Motor neuron (in vitro differentiated cells): Measurements from ENCODE around the gene INAVA. TPM values are rescaled to one million over a fixed set of nuclear protein-coding genes. Genes with fewer than 3 reads are reported as not detected.
A peak's percentile ranks its signal among the peaks of the same experiment; 100 is the strongest.
"Not testable (repeated sequence)": the region's sequence is repeated elsewhere in the genome, so short reads cannot be mapped to it uniquely, and the experiment has no call there.

ENCODE experiments used
- ATAC-seq, 8 experiments: fragments of 200-7000 bp; cut with Tn5 transposase; replicated peaks in 6 of 8; 2 replicates each; pipeline ENCODE4 v1.8.0; 2021; ENCODE audit warnings: mild to moderate bottlenecking in 8 of 8, moderate library complexity in 8 of 8
- H3K27ac ChIP-seq, 2 donors: fragments of 250-450 bp; sonication (Bioruptor Pico); 2 replicates each; pipeline ENCODE4 v1.9.0; 2021; ENCODE audit warnings: antibody characterized with exemption in 2 of 2, mild to moderate bottlenecking in 2 of 2, moderate library complexity in 1 of 2
- H3K4me1 ChIP-seq, 2 donors: fragments of 250-450 bp; sonication (Bioruptor Pico); replicated peaks in 1 of 2; 2 replicates each; pipeline ENCODE4 v1.6.1; 2021; ENCODE audit warnings: antibody characterized with exemption in 2 of 2, mild to moderate bottlenecking in 2 of 2, moderate library complexity in 1 of 2
- H3K4me3 ChIP-seq, 5 donors: fragments of 250-450 bp; sonication (Bioruptor Pico); 2 replicates each; pipeline ENCODE4 v1.9.0; 2021; ENCODE audit warnings: antibody characterized with exemption in 5 of 5, mild to moderate bottlenecking in 5 of 5, moderate library complexity in 4 of 5
- WGBS, 10 experiments: fragments of 450-650 bp; shearing (Covaris generic); methylation state at CpG; one replicate each; pipeline ENCODE4 v1.0.0; 2022; 5-methylcytosine and 5-hydroxymethylcytosine counted together
- in situ Hi-C, 9 experiments: fragments of 400-800 bp; cut with MboI; loops; one replicate each; pipeline ENCODE4 v1.15.0; 2021; ENCODE audit warnings: low sequenced_read_pairs in 9 of 9, low pct_unique_long_range_greater_than_20kb in 2 of 9; ENCODE audit not compliant: unreplicated experiment in 9 of 9
- total RNA-seq, 8 experiments: library from RNA; unstranded; fragments of 300-600 nt; gene quantifications; 2 replicates each; pipeline versions ENCODE4 v1.2.3 to v1.2.4, GENCODE V29; 2022

Gene INAVA
- total RNA-seq, 8 experiments from 2014 or later: 0.22 to 19.9 (median 2.1) TPM

- 33 to 91% (median 61%) methylated on average over 1 to 6 of the region's 7 CpGs; no CpG with 5 or more reads in 5 of the 10 experiments for WGBS, 10 experiments
- H3K4me3 ChIP-seq: no peak overlapping the region
Measured at GRCh38 chr1:200917291-200917817, 22.7 kb downstream of the INAVA start.

GRCh38 chr1:200918006-200918405 lies 23.3 kb downstream of the INAVA start:
- H3K4me3 ChIP-seq: no peak overlapping the region
- 20 to 100% (median 94%) methylated on average over 1 to 3 of the region's 3 CpGs; no CpG with 5 or more reads in 4 of the 10 experiments for WGBS, 10 experiments
- in situ Hi-C loops: no loop called here
- no peak for ATAC-seq
- no peak overlapping the region for H3K27ac ChIP-seq
- H3K4me1 ChIP-seq: no peaks in the 10 kb centered on the region

More at GRCh38 chr1:200917291-200917817, 22.7 kb downstream of the INAVA start:
- Histone ChIP-seq H3K27ac (no peak overlapping the region), H3K4me1 (no peaks in the 10 kb centered on the region)
- in situ Hi-C loops: no loop called here
- peak in 1 of 8 experiments; percentile 21 for ATAC-seq

GRCh38 chr1:200919386-200919785 lies 24.7 kb downstream of the INAVA start:
- no peaks in the 10 kb centered on the region for H3K4me1 ChIP-seq
- ATAC-seq: no peak
- 0 to 100% (median 80%) methylated on average over 1 to 2 of the region's 2 CpGs; no CpG with 5 or more reads in 5 of the 10 experiments for WGBS, 10 experiments
- in situ Hi-C loops: no loop called here
- no peak overlapping the region for H3K4me3 ChIP-seq
- H3K27ac ChIP-seq: no peak overlapping the region

- Histone ChIP-seq H3K4me1 (no peaks in the 10 kb centered on the region), H3K27ac (no peak overlapping the region), H3K4me3 (no peak overlapping the region)
- no peak for ATAC-seq
- in situ Hi-C loops: no loop called here
- 0 to 95% (median 65%) methylated on average over 1 to 9 of the region's 9 CpGs; no CpG with 5 or more reads in 1 of the 10 experiments for WGBS, 10 experiments
Measured at GRCh38 chr1:200921571-200922110, 26.9 kb downstream of the INAVA start.

- in situ Hi-C loops: no loop called here
- H3K4me1 ChIP-seq: no peaks in the 10 kb centered on the region
- 57 to 100% (median 80%) methylated on average over 1 to 2 of the region's 2 CpGs; no CpG with 5 or more reads in 7 of the 10 experiments for WGBS, 10 experiments
Measured at GRCh38 chr1:200922406-200922805, 27.7 kb downstream of the INAVA start.

GRCh38 chr1:200923601-200924000 lies 28.9 kb downstream of the INAVA start:
- WGBS, 10 experiments: 0 to 90% (median 85%) methylated on average over 1 of the region's 1 CpG; no CpG with 5 or more reads in 5 of the 10 experiments
- H3K27ac ChIP-seq: no peak overlapping the region
- in situ Hi-C loops: no loop called here
- H3K4me1 ChIP-seq: no peaks in the 10 kb centered on the region
- ATAC-seq: no peak
- H3K4me3 ChIP-seq: no peak overlapping the region

More at GRCh38 chr1:200922406-200922805, 27.7 kb downstream of the INAVA start:
- H3K27ac ChIP-seq: no peak overlapping the region
- no peak overlapping the region for H3K4me3 ChIP-seq
- ATAC-seq: no peak

- Histone ChIP-seq H3K4me1 (no peaks in the 10 kb centered on the region), H3K27ac (no peak overlapping the region), H3K4me3 (no peak overlapping the region)
- WGBS, 10 experiments: 29 to 94% (median 76%) methylated on average over 3 to 4 of the region's 4 CpGs; no CpG with 5 or more reads in 1 of the 10 experiments
- ATAC-seq: no peak
- in situ Hi-C loops: no loop called here
Measured at GRCh38 chr1:200925831-200926230, 31.1 kb downstream of the INAVA start.

GRCh38 chr1:200929530-200930278 lies 35.0 kb downstream of the INAVA start:
- no peaks in the 10 kb centered on the region for H3K4me1 ChIP-seq
- H3K27ac ChIP-seq: no peak overlapping the region
- H3K4me3 ChIP-seq: no peak overlapping the region
- in situ Hi-C loops: no loop called here
- ATAC-seq: peak in 1 of 8 experiments; percentile 66
- WGBS, 10 experiments: 11 to 93% (median 60%) methylated on average over 1 to 4 of the region's 4 CpGs; no CpG with 5 or more reads in 4 of the 10 experiments

GRCh38 chr1:200930285-200930684 lies 35.6 kb downstream of the INAVA start:
- ATAC-seq, in situ Hi-C loops, H3K4me3 ChIP-seq, H3K27ac ChIP-seq, H3K4me1 ChIP-seq: not testable (repeated sequence)
- 40 to 86% (median 79%) methylated on average over 1 to 6 of the region's 8 CpGs; no CpG with 5 or more reads in 5 of the 10 experiments for WGBS, 10 experiments

- in situ Hi-C loops: no loop called here
- Histone ChIP-seq H3K27ac (no peak overlapping the region), H3K4me3 (no peak overlapping the region), H3K4me1 (no peaks in the 10 kb centered on the region)
- WGBS, 10 experiments: 0 to 90% (median 79%) methylated on average over 1 to 2 of the region's 2 CpGs; no CpG with 5 or more reads in 4 of the 10 experiments
- no peak for ATAC-seq
Measured at GRCh38 chr1:200931776-200932175, 37.1 kb downstream of the INAVA start.

- WGBS, 10 experiments: 20 to 95% (median 92%) methylated on average over 1 to 13 of the region's 13 CpGs
- no peak overlapping the region for H3K4me3 ChIP-seq
- no peak for ATAC-seq
- no peaks in the 10 kb centered on the region for H3K4me1 ChIP-seq
- in situ Hi-C loops: no loop called here
- no peak overlapping the region for H3K27ac ChIP-seq
Measured at GRCh38 chr1:200934676-200935245, 40.1 kb downstream of the INAVA start.

GRCh38 chr1:200935286-200935962 lies 40.7 kb downstream of the INAVA start:
- in situ Hi-C loops, ATAC-seq, H3K4me3 ChIP-seq, H3K4me1 ChIP-seq, H3K27ac ChIP-seq: not testable (repeated sequence)
- 40 to 100% (median 86%) methylated on average over 1 to 15 of the region's 18 CpGs; no CpG with 5 or more reads in 2 of the 10 experiments for WGBS, 10 experiments

GRCh38 chr1:200938955-200939354 lies 44.3 kb downstream of the INAVA start:
- Histone ChIP-seq H3K27ac (no peak overlapping the region), H3K4me1 (no peaks in the 10 kb centered on the region), H3K4me3 (no peak overlapping the region)
- in situ Hi-C loops: no loop called here
- WGBS, 10 experiments: 22 to 86% (median 67%) methylated on average over 1 to 4 of the region's 4 CpGs
- ATAC-seq: no peak
